CD4-positive, alpha-beta T cell (primary cell): Measurements from ENCODE around the gene TENM4. TPM values are rescaled to one million over a fixed set of nuclear protein-coding genes. Genes with fewer than 3 reads are reported as not detected.

Source experiments
- ATAC-seq: fragments of 200-7000 bp; cut with Tn5 transposase; one replicate; pipeline ENCODE4 v1.10.0; 2022; ENCODE audit warnings: mild to moderate bottlenecking; ENCODE audit not compliant: poor library complexity
- CTCF ChIA-PET: fragments of 350-600 bp; sonication (Branson Sonifier 250); formaldehyde crosslinking; loops from one replicate; lab custom pipeline; 2021; ENCODE audit warnings: antibody characterized with exemption, inconsistent platforms; lab: Charles Lee
- POLR2A ChIA-PET: fragments of 350-600 bp; sonication (Branson Sonifier 250); formaldehyde crosslinking; loops from one replicate; lab custom pipeline; 2021; ENCODE audit warnings: antibody characterized with exemption, inconsistent platforms; lab: Charles Lee
- DNase-seq, 14 experiments: peaks; one replicate each; pipeline ENCODE4 v3.0.0-alpha.2; 2013 to 2020; ENCODE audit warnings: mixed read lengths in 2 of 14
- H3K27ac ChIP-seq, 2 donors: one replicate each; pipeline versions ENCODE4 v1.5.1 to v1.7.0; 2013; ENCODE audit warnings: low read length in 2 of 2, low read depth in 1 of 2, mild to moderate bottlenecking in 1 of 2
- H3K27me3 ChIP-seq, 2 experiments: 1 replicate in 1 of 2; 2 replicates in 1 of 2; pipeline versions ENCODE4 v1.6.1 to v1.7.0; 2013; ENCODE audit warnings: low read length in 2 of 2, control low read depth in 1 of 2, mild to moderate bottlenecking in 1 of 2, moderate library complexity in 1 of 2; ENCODE audit not compliant: insufficient read depth in 2 of 2, control insufficient read depth in 1 of 2
- H3K36me3 ChIP-seq: one replicate; pipeline ENCODE4 v1.6.1; 2013; ENCODE audit warnings: low read length, control low read depth; ENCODE audit not compliant: insufficient read depth
- H3K4me1 ChIP-seq: one replicate; pipeline ENCODE4 v1.6.1; 2013; ENCODE audit warnings: low read length, control low read depth; ENCODE audit not compliant: insufficient read depth
- H3K4me3 ChIP-seq: one replicate; pipeline ENCODE4 v1.5.1; 2013; ENCODE audit warnings: mild to moderate bottlenecking, low read length, moderate library complexity
- H3K9me3 ChIP-seq, 2 experiments: 1 replicate in 1 of 2; 2 replicates in 1 of 2; pipeline versions ENCODE4 v1.6.1 to v1.7.0; 2013; ENCODE audit warnings: low read length in 2 of 2, mild to moderate bottlenecking in 2 of 2, control low read depth in 1 of 2, moderate library complexity in 1 of 2; ENCODE audit not compliant: control insufficient read depth in 1 of 2, insufficient read depth in 1 of 2
- H3K27ac Mint-ChIP-seq: one replicate; pipeline ENCODE4 v1.8.0; 2020; ENCODE audit warnings: mixed read lengths
- H3K27me3 Mint-ChIP-seq: one replicate; pipeline ENCODE4 v1.8.0; 2021; ENCODE audit warnings: mixed read lengths
- H3K36me3 Mint-ChIP-seq: one replicate; pipeline ENCODE4 v1.8.0; 2021; ENCODE audit warnings: low read depth, mixed read lengths
- H3K4me1 Mint-ChIP-seq: one replicate; pipeline ENCODE4 v1.8.0; 2021; ENCODE audit warnings: low read depth, mixed read lengths
- H3K4me3 Mint-ChIP-seq: one replicate; pipeline ENCODE4 v1.8.0; 2020; ENCODE audit warnings: mild to moderate bottlenecking, mixed read lengths
- H3K9me3 Mint-ChIP-seq: one replicate; pipeline ENCODE4 v1.8.0; 2020; ENCODE audit warnings: mixed read lengths
- CTCF ChIP-seq: fragments of 200-600 bp; IDR thresholded peaks from one replicate; pipeline ENCODE4 v1.8.0; 2022; ENCODE audit warnings: antibody characterized with exemption, mild to moderate bottlenecking
- intact Hi-C, 2 experiments: fragments of 100-400 bp; cut with DNase I in 1 of 2; cut with micrococcal nuclease in 1 of 2; formaldehyde crosslinking; loops; one replicate each; pipeline versions ENCODE4 v1.15.1 to v1.9.0; 2023 to 2025; cut with DNase I, micrococcal nuclease
- total RNA-seq, 174 experiments: library from RNA in 2 of 174; stranded (reverse) in 2 of 174; gene quantifications; one replicate each; pipeline ENCODE4 v1.2.3 and lab custom pipeline; 2021 to 2026

The TENM4 gene
- total RNA-seq, 2 experiments from 2014 or later: 0.22 to 0.31 TPM

- no peak for DNase-seq
- ChIA-PET POLR2A (no interaction called here), CTCF (no interaction called here)
- H3K27ac ChIP-seq: no peak overlapping the region
- no peak overlapping the region for H3K4me3 ChIP-seq
- no peaks in the 10 kb centered on the region for H3K27me3 Mint-ChIP-seq
- H3K36me3 ChIP-seq: no peaks in the 10 kb centered on the region
- TF ChIP-seq CTCF: no peak
- H3K4me3 Mint-ChIP-seq: no peak overlapping the region
- no peaks in the 10 kb centered on the region for H3K9me3 Mint-ChIP-seq
- no peaks in the 10 kb centered on the region for H3K27me3 ChIP-seq
- no peaks in the 10 kb centered on the region for H3K4me1 ChIP-seq
- intact Hi-C loops: no loop called here
- H3K36me3 Mint-ChIP-seq: no peaks in the 10 kb centered on the region
- ATAC-seq: no peak
- peaks cover 0 to 3% of the 10 kb centered on the region in 2 experiments for H3K9me3 ChIP-seq
- no peaks in the 10 kb centered on the region for H3K4me1 Mint-ChIP-seq
- no peak overlapping the region for H3K27ac Mint-ChIP-seq
Observed at GRCh38 chr11:79253280-79253679, 187.6 kb downstream of the TENM4 start.

GRCh38 chr11:79249295-79249993, 191.4 kb downstream of the TENM4 start:
- Mint-ChIP-seq H3K4me1 (no peaks in the 10 kb centered on the region), H3K36me3 (no peaks in the 10 kb centered on the region), H3K4me3 (no peak overlapping the region), H3K9me3 (no peaks in the 10 kb centered on the region), H3K27ac (no peak overlapping the region), H3K27me3 (no peaks in the 10 kb centered on the region)
- intact Hi-C loops: no loop called here
- Histone ChIP-seq H3K27me3 (no peaks in the 10 kb centered on the region), H3K36me3 (no peaks in the 10 kb centered on the region), H3K27ac (no peak overlapping the region), H3K4me1 (no peaks in the 10 kb centered on the region), H3K9me3 (no peaks in the 10 kb centered on the region), H3K4me3 (no peak overlapping the region)
- POLR2A ChIA-PET: no interaction called here
- no peak for TF ChIP-seq CTCF
- ATAC-seq (no peak), DNase-seq (no peak)
- CTCF ChIA-PET: interaction anchor here (0.5 kb wide), 1 partner anchor 167 kb away, joined by 3 read pairs; no protein-coding TSS in a partner anchor

GRCh38 chr11:79244798-79245197, 196.0 kb downstream of the TENM4 start:
- Mint-ChIP-seq H3K27ac (no peak overlapping the region), H3K4me1 (no peaks in the 10 kb centered on the region), H3K9me3 (no peaks in the 10 kb centered on the region), H3K4me3 (no peak overlapping the region), H3K27me3 (peaks cover 4% of the 10 kb centered on the region), H3K36me3 (no peaks in the 10 kb centered on the region)
- Histone ChIP-seq H3K36me3 (no peaks in the 10 kb centered on the region), H3K27me3 (no peaks in the 10 kb centered on the region), H3K27ac (no peak overlapping the region), H3K9me3 (peaks cover 0 to 9% of the 10 kb centered on the region in 2 experiments), H3K4me3 (no peak overlapping the region), H3K4me1 (no peaks in the 10 kb centered on the region)
- ChIA-PET POLR2A (no interaction called here), CTCF (no interaction called here)
- intact Hi-C loops: no loop called here
- ATAC-seq (no peak), DNase-seq (no peak)
- no peak for TF ChIP-seq CTCF
